Measurements from ENCODE around the gene MYOZ1. TPM values are rescaled to one million over a fixed set of nuclear protein-coding genes. Genes with fewer than 3 reads are reported as not detected.

MYOZ1 gene
- total RNA-seq, 1 donor, result not detected

DNA sequence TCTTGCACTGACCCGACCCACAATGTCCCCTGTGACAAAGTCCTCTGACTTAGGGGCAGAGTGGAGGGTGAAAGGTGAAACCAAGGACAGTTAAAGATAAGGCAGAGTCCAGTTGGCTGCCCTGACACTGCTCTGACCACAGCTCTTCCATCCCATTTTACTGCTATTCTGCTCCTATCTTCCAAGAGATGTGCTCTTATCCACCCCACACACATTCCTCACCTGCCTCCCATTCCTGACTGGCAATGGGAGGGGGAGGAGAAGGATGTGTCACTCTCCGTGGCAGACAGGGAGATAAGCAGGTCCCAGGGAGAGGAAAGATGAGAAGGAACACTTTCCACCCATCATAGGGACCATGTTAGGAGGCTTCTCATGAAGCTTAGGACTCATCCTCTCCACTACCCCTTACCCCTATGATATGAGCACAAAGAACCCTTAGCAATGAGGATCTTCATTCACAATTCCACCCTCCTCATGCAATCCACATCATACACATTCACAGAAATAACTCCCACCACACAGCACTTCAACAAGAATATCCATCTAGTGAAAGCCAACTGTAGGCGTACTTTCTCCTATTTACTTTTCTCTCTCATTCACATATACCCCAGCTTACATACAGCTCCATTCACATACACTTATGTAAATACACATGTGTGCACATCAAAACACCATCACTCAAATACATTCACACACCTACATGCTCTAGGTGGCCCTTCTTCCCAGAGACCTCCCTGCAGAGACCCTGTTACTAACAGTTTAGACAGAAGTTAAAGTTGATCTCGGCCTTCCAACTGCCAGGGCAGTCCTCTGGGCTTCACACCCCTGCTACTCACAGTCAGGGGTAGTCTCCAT lies 7.9 kb upstream of the MYOZ1 start:
- H2AFZ ChIP-seq (ENCODE audit: low read length), result no peak overlapping the region
- no peaks in the 10 kb centered on the region for H4K20me1 ChIP-seq (ENCODE audit: insufficient read depth, low read length)
- no peaks in the 10 kb centered on the region for H3K9me3 ChIP-seq (ENCODE audit: low read depth, low read length)
- H3K27me3 ChIP-seq (ENCODE audit: insufficient read depth, low read length), result no peaks in the 10 kb centered on the region
- H3K4me1 ChIP-seq (ENCODE audit: insufficient read depth, low read length), result peaks cover 35% of the 10 kb centered on the region
- H3K4me3 ChIP-seq (ENCODE audit: insufficient read depth, low read length), result peak overlapping the region; percentile 81
- H3K36me3 ChIP-seq (ENCODE audit: insufficient read depth, low read length), result no peaks in the 10 kb centered on the region
- DNase-seq (ENCODE audit: insufficient read length, low spot score, missing footprints), result peak; percentile 88
- H3K4me2 ChIP-seq (ENCODE audit: insufficient read depth, low read length), result peak overlapping the region; percentile 86
- peak overlapping the region; percentile 88 for H3K27ac ChIP-seq (ENCODE audit: low read depth, low read length)
- H3K79me2 ChIP-seq (ENCODE audit: insufficient read depth, low read length), result no peaks in the 10 kb centered on the region
- TF ChIP-seq, protein P1, sequence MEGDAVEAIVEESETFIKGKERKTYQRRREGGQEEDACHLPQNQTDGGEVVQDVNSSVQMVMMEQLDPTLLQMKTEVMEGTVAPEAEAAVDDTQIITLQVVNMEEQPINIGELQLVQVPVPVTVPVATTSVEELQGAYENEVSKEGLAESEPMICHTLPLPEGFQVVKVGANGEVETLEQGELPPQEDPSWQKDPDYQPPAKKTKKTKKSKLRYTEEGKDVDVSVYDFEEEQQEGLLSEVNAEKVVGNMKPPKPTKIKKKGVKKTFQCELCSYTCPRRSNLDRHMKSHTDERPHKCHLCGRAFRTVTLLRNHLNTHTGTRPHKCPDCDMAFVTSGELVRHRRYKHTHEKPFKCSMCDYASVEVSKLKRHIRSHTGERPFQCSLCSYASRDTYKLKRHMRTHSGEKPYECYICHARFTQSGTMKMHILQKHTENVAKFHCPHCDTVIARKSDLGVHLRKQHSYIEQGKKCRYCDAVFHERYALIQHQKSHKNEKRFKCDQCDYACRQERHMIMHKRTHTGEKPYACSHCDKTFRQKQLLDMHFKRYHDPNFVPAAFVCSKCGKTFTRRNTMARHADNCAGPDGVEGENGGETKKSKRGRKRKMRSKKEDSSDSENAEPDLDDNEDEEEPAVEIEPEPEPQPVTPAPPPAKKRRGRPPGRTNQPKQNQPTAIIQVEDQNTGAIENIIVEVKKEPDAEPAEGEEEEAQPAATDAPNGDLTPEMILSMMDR (IDR thresholded peaks at IDR 0.05; ENCODE audit: extremely low read depth, low read depth, low read length), result no peak

DNA sequence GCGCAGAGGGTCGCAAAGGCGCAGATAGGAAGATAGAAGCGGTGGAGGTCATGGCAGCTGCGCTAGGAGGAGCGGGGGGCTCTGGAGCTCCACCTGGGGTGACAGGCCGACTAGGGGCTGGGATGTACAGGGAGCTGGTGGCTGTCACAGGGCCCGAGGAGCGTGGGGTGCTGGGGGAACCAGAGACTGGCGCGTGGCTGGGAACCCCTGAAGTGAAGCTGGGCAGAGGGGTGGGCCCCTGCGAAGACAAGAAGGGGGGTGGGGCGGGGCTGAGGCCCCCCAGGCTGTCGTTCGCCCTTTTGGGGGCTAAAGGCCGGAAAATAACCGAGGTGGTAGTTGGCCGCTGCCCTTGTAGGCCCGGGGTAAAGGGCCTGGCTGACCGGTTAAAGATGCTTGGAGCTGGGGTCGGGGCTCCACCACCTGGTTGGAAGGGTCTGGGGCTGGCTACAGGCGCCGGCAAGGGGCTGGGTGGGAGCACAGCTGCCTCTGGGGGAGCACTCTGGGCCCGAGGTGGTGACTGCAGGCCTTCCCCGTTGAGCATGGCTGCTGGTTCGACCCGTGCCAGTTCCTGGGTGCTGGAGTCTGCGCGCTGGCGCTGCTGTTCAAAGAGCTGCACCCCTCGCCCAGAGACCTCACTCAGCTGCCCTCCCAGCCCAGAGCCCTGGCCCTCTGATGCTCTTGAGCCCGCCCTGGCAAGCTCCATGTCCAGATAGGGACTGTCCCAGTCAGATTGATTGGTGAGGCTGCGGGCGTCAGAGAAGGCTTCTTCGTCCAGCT lies 6.8 kb upstream of the MYOZ1 start:
- Histone ChIP-seq H3K36me3 (ENCODE audit: insufficient read depth, low read length) (no peaks in the 10 kb centered on the region), H3K4me1 (ENCODE audit: insufficient read depth, low read length) (peaks cover 35% of the 10 kb centered on the region), H2AFZ (ENCODE audit: low read length) (peak overlapping the region; percentile 95), H3K79me2 (ENCODE audit: insufficient read depth, low read length) (no peaks in the 10 kb centered on the region), H3K27me3 (ENCODE audit: insufficient read depth, low read length) (no peaks in the 10 kb centered on the region), H3K4me2 (ENCODE audit: insufficient read depth, low read length) (peak overlapping the region; percentile 86), H4K20me1 (ENCODE audit: insufficient read depth, low read length) (no peaks in the 10 kb centered on the region), H3K4me3 (ENCODE audit: insufficient read depth, low read length) (peak overlapping the region; percentile 81), H3K9me3 (ENCODE audit: low read depth, low read length) (no peaks in the 10 kb centered on the region), H3K27ac (ENCODE audit: low read depth, low read length) (peak overlapping the region; percentile 48)
- TF ChIP-seq, protein P1 (IDR thresholded peaks at IDR 0.05; ENCODE audit: extremely low read depth, low read depth, low read length), result no peak
- DNase-seq (ENCODE audit: insufficient read length, low spot score, missing footprints), result peak; percentile 82

DNA sequence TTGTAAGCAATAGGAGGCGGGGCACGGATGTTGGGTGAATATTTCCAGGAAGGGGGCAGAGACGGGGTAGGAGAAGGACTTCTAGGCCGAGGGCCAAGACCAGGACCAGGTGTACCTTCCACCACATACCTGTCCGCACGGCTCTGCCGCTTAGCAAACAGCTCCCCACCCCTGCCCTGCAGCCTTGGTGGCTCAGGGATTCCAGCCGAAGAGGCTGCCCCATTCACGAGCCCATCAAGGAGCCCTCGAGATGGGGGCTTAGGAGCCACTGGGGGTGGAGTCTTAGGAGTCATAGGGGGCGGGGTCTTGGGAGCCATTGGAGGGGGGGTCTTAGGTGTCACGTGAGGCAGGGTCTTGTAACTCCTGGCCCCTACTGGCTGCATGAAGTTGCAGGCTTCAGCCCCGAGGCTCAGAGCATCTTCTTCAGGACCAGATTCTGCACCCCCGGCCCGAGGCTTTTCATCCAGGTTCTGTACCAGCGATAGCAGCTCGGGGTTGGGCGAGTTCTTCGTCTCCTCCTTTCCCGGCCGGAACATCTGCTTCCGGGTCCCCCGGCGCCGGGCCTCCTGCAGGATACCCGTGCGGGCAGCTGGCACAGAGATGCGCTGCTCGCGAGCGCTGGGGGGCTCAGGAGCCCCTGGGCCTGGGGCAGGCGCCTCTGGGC lies 6.1 kb upstream of the MYOZ1 start:
- TF ChIP-seq, protein P1 (IDR thresholded peaks at IDR 0.05; ENCODE audit: extremely low read depth, low read depth, low read length), result no peak
- Histone ChIP-seq H3K79me2 (ENCODE audit: insufficient read depth, low read length) (no peaks in the 10 kb centered on the region), H3K4me3 (ENCODE audit: insufficient read depth, low read length) (peak overlapping the region; percentile 81), H3K27ac (ENCODE audit: low read depth, low read length) (peak overlapping the region; percentile 48), H2AFZ (ENCODE audit: low read length) (peak overlapping the region; percentile 95), H4K20me1 (ENCODE audit: insufficient read depth, low read length) (no peaks in the 10 kb centered on the region), H3K27me3 (ENCODE audit: insufficient read depth, low read length) (no peaks in the 10 kb centered on the region), H3K4me1 (ENCODE audit: insufficient read depth, low read length) (peaks cover 35% of the 10 kb centered on the region), H3K9me3 (ENCODE audit: low read depth, low read length) (no peaks in the 10 kb centered on the region), H3K36me3 (ENCODE audit: insufficient read depth, low read length) (no peaks in the 10 kb centered on the region), H3K4me2 (ENCODE audit: insufficient read depth, low read length) (peak overlapping the region; percentile 86)
- DNase-seq (ENCODE audit: insufficient read length, low spot score, missing footprints), result peak; percentile 96
